NCI-H2227 (cell line): ENCODE data around the gene AK8.

Source experiments
- DNase-seq: peaks from one replicate; lab custom pipeline; 2025; ENCODE audit not compliant: unreplicated experiment; lab: John Stamatoyannopoulos, UW

AK8 gene

GRCh38 chr9:132745756-132746709, 132.1 kb downstream of the AK8 start:
- DNase-seq = no peak

DNA sequence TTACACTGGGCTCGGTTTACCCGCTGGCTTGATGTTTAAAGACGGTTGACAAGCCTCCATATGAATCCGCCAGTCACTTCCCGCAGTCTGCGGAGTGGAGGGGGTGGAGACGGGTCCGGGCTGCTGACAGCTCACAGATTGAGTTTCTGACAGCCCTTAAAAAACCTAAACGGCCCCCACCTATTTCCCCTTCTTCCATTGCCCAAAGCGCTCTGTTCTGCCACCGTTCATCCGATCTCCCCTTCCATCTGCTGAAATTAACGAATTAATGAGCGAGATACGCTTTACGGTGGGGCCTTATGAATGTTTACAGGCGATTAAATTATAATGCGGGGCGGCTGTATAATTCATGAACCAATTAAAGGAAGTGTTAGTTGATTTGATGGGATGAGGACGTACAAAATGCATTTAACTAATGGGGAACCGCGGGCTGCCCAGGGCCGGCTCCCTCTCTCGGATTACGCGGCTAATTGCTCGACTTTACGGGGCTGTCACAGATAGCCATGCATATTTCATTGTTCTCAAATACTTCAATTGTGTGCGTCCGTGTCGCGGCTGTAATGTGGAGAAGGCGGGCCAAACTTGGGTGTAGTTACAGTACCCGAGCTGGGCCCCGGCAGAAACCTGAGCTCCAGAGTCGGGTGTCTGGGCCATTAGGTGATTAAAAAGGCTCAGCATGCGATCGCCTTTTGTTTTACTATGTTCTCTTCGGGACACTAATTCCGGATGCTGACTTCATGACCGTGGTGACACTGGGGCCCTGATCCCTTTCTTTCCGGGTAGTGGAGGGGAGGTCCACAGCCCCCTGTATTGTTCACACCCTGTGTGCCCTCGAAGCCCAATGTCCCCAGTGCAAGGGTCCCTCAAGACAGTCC, 133.0 kb downstream of the AK8 start:
- DNase-seq = no peak

- no peak for DNase-seq
These were observed 134.1 kb downstream of the AK8 start for GRCh38 chr9:132743931-132744479.

- DNase-seq = no peak
These were observed 135.2 kb downstream of the AK8 start for GRCh38 chr9:132742821-132743311.

GRCh38 chr9:132740526-132741309, 137.4 kb downstream of the AK8 start:
- DNase-seq = no peak

- DNase-seq = no peak
These were observed 138.3 kb downstream of the AK8 start for GRCh38 chr9:132739710-132740310.

DNA sequence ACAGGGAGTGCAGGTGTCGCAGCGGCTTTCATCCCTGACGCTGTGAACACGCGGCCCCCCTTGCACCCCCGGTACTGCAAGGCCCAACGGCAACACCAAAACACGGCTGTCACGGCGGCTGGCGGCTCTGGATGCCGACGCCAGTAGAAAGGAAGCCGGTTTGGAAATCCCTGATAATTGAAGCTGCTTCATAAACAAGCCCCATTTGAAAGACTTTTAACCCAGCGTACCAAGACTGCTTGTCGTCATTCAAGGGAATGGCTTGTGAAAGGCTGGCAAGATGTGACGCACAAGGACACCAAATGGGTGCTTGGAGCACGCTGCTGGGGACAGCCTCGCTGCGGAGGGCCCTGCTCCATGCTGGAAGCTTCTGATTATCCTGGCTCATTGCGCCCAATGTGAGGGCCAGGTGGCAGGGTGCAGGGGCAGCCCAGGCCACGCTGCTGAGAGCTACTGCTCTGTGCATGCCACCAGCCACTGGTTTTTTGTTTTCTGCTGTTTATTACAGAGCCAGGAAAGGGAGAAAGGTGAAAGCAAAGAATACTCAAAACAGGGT, 144.7 kb downstream of the AK8 start:
- DNase-seq = no peak

- no peak for DNase-seq
These were observed 145.5 kb downstream of the AK8 start for GRCh38 chr9:132732326-132733259.

DNA sequence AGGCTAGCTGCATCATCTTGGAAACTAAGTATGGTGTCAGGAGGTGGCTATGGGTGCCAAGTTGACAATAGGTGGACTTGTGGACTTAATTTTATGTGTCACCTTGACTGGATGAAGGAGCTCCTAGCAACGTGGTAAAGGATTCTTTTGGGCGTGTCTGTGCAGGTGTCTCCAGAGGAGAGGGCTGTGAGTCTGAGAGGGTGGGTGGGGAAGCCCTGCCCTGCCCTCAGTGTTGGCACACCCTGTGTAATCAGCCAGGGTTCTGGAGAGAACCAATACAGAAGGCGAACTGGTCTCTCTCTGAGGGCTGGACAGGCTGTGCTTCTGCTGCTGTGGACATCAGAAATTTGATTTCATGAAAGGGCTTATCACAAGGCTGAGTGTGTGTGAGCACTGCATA, 146.9 kb downstream of the AK8 start:
- no peak for DNase-seq

DNA sequence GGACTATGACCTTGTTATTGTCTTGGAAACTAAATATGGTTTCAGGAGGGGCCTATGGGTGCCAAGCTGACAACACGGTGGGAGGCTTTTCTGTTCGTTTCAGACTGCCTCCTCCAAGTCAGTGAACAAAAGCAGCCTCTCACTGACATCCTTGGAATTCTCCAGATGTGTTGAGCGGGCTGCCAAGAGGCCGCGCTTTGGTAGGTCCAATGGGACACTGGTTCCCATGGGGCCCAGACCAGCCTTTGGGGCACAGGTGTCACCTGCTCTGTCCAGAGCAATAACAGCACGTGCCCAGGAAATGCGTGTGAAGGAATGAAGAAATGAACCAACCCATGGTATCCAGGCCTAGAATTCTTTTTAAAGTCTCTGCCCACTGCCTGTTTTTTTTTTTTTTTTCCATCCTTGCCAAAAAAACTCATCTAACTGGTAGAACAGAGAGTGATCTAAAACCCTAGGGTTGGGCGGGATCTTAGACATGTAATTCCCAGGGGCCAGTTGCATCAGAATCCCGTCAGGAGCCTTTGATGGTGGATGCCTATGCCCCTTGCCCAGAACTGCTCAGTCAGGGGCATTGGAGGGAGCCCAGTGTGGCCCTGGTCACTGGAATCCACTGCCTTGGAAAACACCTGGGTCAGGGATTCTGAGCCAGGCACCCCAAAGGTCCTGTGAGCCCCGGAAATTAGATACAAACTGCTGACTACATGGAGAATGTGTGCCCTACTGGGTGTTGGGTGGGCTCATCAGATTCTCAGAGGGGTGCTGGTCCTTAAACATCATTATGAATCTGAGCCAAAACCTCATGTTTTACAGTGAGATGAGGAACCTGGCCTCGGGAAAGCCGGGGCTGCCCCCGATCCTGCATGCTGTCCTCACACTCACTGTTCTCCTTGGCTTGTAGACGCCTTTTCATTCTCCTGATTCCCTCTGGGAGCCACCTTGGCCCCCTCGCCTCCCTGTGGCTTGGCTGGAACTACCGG, 147.7 kb downstream of the AK8 start:
- no peak for DNase-seq

DNA sequence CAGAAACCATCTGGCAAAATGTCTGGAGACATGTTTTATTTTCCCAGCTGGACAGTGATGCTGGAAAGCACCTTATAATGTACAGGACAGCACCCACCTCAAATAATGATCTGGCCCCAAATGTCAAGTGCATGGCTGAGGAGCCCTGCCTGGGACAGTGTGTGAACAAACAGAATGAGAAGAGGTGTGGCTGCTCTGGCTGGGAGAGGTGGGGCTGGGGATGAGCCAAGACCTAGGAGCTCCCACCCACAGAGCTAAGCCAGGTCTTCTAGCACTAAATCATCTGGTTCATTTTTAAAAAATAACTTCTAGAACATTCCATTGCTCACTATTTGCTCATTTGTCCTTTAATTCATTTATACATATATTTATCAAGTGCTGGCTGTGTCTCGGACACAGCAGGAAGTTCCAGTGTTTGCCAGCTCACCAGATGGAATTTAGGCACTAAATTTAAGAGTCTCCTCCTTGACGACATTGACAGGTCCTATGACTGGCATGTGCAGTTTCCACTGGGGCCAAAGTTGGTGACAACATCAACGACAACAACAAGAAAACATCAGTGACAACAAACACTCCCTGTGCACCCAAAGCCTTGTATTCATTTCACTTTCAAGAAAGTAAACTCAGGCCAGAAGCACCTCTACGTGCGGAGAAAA, 148.7 kb downstream of the AK8 start:
- DNase-seq = no peak

DNA sequence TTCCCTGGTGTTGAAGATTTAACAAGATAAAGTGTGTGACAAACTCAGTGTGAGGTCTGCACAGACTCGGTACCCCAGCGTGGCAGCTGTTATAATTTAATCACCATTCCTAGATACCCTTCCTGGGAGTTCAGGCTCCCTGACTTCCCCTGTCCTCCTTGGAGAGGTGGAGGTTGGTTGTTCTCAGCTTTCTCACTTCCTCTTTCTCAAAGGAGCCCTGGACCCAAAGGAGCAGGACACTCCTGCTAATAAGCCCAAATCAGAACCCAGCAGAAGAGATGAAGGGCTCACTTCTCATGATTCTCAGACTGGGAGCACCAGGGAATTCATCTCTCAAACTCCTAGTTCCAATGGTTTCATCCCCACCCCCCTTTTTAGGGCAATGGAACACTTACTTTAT, 149.6 kb downstream of the AK8 start:
- DNase-seq = no peak

GRCh38 chr9:132728071-132728470, 150.0 kb downstream of the AK8 start:
- no peak for DNase-seq

GRCh38 chr9:132726576-132727130, 151.4 kb downstream of the AK8 start:
- no peak for DNase-seq

DNA sequence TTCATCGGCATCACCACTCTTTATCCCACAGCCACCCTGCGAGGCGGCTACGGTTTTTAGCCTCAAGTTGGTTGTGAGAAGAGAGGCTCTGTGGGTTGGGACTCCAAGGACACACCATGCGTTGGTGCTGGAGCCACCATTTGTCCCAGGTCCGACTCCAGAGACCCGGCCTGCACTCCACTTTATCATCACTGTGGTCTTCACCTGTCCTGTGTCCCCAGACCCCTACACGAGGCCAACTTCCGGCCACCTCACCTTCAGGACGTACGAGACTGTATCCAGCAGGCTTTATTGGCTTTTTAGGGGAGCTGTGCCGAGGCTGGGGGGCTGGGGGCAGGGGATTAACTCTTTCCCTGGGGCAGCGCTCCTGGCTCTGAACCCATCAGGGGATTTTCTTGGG, 152.8 kb downstream of the AK8 start:
- no peak for DNase-seq

- no peak for DNase-seq
These were observed 154.3 kb downstream of the AK8 start for GRCh38 chr9:132723809-132724208.

DNA sequence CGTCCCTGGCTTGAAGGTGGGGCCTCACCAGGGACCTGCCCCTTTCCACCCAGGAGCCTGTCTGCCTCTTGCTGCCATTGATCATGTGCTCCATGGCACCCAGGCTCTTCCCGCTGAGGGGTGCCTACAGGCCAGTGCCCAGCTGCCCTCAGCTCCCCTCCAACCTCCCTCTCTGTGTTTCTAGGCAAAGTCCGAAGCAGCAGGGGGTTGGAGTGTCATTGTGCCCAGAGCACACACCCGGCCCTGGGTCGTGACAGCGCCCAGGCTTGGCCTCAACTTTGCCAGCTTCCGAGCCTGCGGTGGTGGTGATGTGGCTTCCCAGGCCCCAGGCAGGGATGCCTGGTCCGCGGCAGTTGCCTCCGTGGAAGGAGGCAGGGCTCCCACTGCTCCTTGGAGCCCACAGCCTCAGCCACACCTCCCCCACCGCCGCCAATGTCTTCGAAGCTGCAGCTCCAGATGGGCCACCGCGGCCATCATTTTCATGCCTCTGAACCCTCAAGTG, 155.5 kb downstream of the AK8 start:
- no peak for DNase-seq
